Mesenchymal stem cell (in vitro differentiated cells and primary cell): ENCODE measurements around the gene CUTA.
A peak's percentile ranks its signal among the peaks of the same experiment; 100 is the strongest.
"Not testable (repeated sequence)": the region's sequence is repeated elsewhere in the genome, so short reads cannot be mapped to it uniquely, and the experiment has no call there.

Source experiments
- DNase-seq: peaks from one replicate; pipeline ENCODE4 v3.0.0-alpha.2; 2013
- H2AFZ ChIP-seq: one replicate; pipeline ENCODE4 v1.6.1; 2013; ENCODE audit warnings: low read depth, mild to moderate bottlenecking, control low read depth, inconsistent platforms, low read length, moderate library complexity
- H2AK5ac ChIP-seq: 2 replicates; pipeline ENCODE4 v1.6.1; 2013; ENCODE audit warnings: low read length, moderate library complexity, mild to moderate bottlenecking, inconsistent platforms; ENCODE audit not compliant: severe bottlenecking
- H2BK120ac ChIP-seq: one replicate; pipeline ENCODE4 v1.6.1; 2013; ENCODE audit warnings: low read depth, mild to moderate bottlenecking, inconsistent platforms, low read length, moderate library complexity
- H2BK12ac ChIP-seq, 2 experiments: one replicate each; pipeline ENCODE4 v1.6.1; 2013; ENCODE audit warnings: inconsistent platforms in 2 of 2, low read length in 2 of 2, mild to moderate bottlenecking in 2 of 2, moderate library complexity in 2 of 2, control low read depth in 1 of 2
- H2BK15ac ChIP-seq: one replicate; pipeline ENCODE4 v1.6.1; 2013; ENCODE audit warnings: mild to moderate bottlenecking, low read depth, inconsistent platforms; ENCODE audit not compliant: poor library complexity, severe bottlenecking
- H2BK5ac ChIP-seq: 2 replicates; pipeline ENCODE4 v1.6.1; 2013; ENCODE audit warnings: low read depth, mild to moderate bottlenecking, low read length, control low read depth, inconsistent platforms; ENCODE audit not compliant: poor library complexity, severe bottlenecking
- H3K14ac ChIP-seq, 2 experiments: one replicate each; pipeline ENCODE4 v1.6.1; 2013; ENCODE audit warnings: inconsistent platforms in 2 of 2, low read length in 2 of 2, control low read depth in 1 of 2, mild to moderate bottlenecking in 1 of 2, moderate library complexity in 1 of 2
- H3K18ac ChIP-seq, 2 experiments: one replicate each; pipeline ENCODE4 v1.6.1; 2013; ENCODE audit warnings: inconsistent platforms in 2 of 2, low read length in 2 of 2, control low read depth in 1 of 2, low read depth in 1 of 2, mild to moderate bottlenecking in 1 of 2
- H3K23ac ChIP-seq, 2 experiments: one replicate each; pipeline ENCODE4 v1.6.1; 2013; ENCODE audit warnings: inconsistent platforms in 2 of 2, low read length in 2 of 2, mild to moderate bottlenecking in 2 of 2, moderate library complexity in 2 of 2, control low read depth in 1 of 2
- H3K27ac ChIP-seq: 2 replicates; pipeline ENCODE4 v1.5.1; 2013; ENCODE audit warnings: mild to moderate bottlenecking, moderate library complexity, low read length, control low read depth, inconsistent platforms; ENCODE audit not compliant: poor library complexity, severe bottlenecking
- H3K27me3 ChIP-seq, 2 experiments: 2 replicates each; pipeline versions ENCODE4 v1.6.1 to v1.7.0; 2013; ENCODE audit warnings: low read length in 2 of 2, mild to moderate bottlenecking in 2 of 2, moderate library complexity in 2 of 2, control low read depth in 1 of 2, inconsistent platforms in 1 of 2; ENCODE audit not compliant: control insufficient read depth in 1 of 2, insufficient read depth in 1 of 2
- H3K36me3 ChIP-seq, 2 experiments: 2 replicates each; pipeline versions ENCODE4 v1.6.1 to v1.7.0; 2013; ENCODE audit warnings: low read length in 2 of 2, control low read depth in 1 of 2, inconsistent platforms in 1 of 2, low read depth in 1 of 2, mild to moderate bottlenecking in 1 of 2; ENCODE audit not compliant: insufficient read depth in 2 of 2, control insufficient read depth in 1 of 2
- H3K4ac ChIP-seq, 2 experiments: one replicate each; pipeline ENCODE4 v1.6.1; 2013; ENCODE audit warnings: inconsistent platforms in 2 of 2, low read length in 2 of 2, mild to moderate bottlenecking in 2 of 2, moderate library complexity in 2 of 2, control low read depth in 1 of 2, low read depth in 1 of 2
- H3K4me1 ChIP-seq: 2 replicates; pipeline ENCODE4 v1.6.1; 2013; ENCODE audit warnings: low read depth, low read length, control low read depth; ENCODE audit not compliant: control insufficient read depth, insufficient read depth
- H3K4me2 ChIP-seq: 2 replicates; pipeline ENCODE4 v1.6.1; 2013; ENCODE audit warnings: low read length, mild to moderate bottlenecking, inconsistent platforms; ENCODE audit not compliant: poor library complexity, severe bottlenecking
- H3K4me3 ChIP-seq, 2 experiments: 2 replicates each; pipeline versions ENCODE4 v1.5.1 to v1.7.0; 2013; ENCODE audit warnings: low read length in 2 of 2, mild to moderate bottlenecking in 2 of 2, control low read depth in 1 of 2, low read depth in 1 of 2; ENCODE audit not compliant: insufficient read depth in 1 of 2
- H3K79me1 ChIP-seq: replicated peaks from 2 replicates; pipeline ENCODE4 v1.6.1; 2013; ENCODE audit warnings: mild to moderate bottlenecking, control low read depth, low read length, inconsistent platforms; ENCODE audit not compliant: poor library complexity, severe bottlenecking
- H3K9ac ChIP-seq: 2 replicates; pipeline ENCODE4 v1.7.0; 2013; ENCODE audit warnings: mild to moderate bottlenecking, low read length, moderate library complexity
- H3K9me3 ChIP-seq: 2 replicates; pipeline ENCODE4 v1.7.0; 2013; ENCODE audit warnings: mild to moderate bottlenecking, low read length; ENCODE audit not compliant: control insufficient read depth
- H4K8ac ChIP-seq: one replicate; pipeline ENCODE4 v1.6.1; 2013; ENCODE audit warnings: inconsistent platforms, mild to moderate bottlenecking, low read length, moderate library complexity
- H4K91ac ChIP-seq: one replicate; pipeline ENCODE4 v1.6.1; 2013; ENCODE audit warnings: mild to moderate bottlenecking, low read length, inconsistent platforms
- WGBS: methylation state at CpG from one replicate; pipeline ENCODE4 v1.1.7; 2013; ENCODE audit warnings: mixed read lengths; 5-methylcytosine and 5-hydroxymethylcytosine counted together

Gene CUTA

DNA sequence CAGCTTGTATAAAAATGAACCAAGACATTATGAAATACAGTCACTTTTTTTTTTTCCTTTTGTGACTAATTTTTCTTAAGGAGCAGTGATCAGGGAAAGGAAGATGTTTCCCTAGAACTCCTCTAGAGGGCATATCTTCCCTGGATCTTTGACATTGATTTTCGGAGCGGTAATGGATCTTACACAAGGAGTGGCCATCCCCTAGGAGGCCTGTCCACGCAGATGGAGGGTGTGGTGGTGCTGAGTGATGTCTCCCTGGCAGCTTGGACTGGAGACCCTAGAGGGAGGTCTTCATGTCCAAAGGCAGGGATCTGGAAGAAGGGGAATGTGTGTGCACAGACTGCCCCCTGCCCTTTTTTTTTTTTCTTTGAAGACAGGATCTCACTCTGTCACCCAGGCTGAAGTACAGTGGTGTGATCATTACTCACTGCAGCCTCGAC, 33.3 kb downstream of the CUTA start:
- no peak overlapping the region for H2BK120ac ChIP-seq
- no peaks in the 10 kb centered on the region for H3K9me3 ChIP-seq
- no peak overlapping the region for H2BK12ac ChIP-seq
- H3K36me3 ChIP-seq, result no peaks in the 10 kb centered on the region
- H2AK5ac ChIP-seq, result no peak overlapping the region
- no peak overlapping the region for H3K27ac ChIP-seq
- H2AFZ ChIP-seq, result no peak overlapping the region
- H3K79me1 ChIP-seq, result no peaks in the 10 kb centered on the region
- peaks cover 0 to 7% of the 10 kb centered on the region in 2 experiments for H3K27me3 ChIP-seq
- no peak overlapping the region for H2BK5ac ChIP-seq
- H3K4me2 ChIP-seq, result peak overlapping the region; percentile 16
- H4K8ac ChIP-seq, result peak overlapping the region; percentile 82
- peak; percentile 81 for DNase-seq
- H3K9ac ChIP-seq, result no peak overlapping the region
- H3K23ac ChIP-seq, result no peak overlapping the region
- H3K4me1 ChIP-seq, result peaks cover 1% of the 10 kb centered on the region
- no peak overlapping the region for H3K4me3 ChIP-seq
- H2BK15ac ChIP-seq, result no peak overlapping the region
- H4K91ac ChIP-seq, result peak overlapping the region; percentile 68
- peak overlapping the region in 1 of 2 experiments; percentile 64 for H3K4ac ChIP-seq
- WGBS, result 35% methylated on average over 4 of the region's 4 CpGs
- H3K14ac ChIP-seq, result no peak overlapping the region
- no peak overlapping the region for H3K18ac ChIP-seq

DNA sequence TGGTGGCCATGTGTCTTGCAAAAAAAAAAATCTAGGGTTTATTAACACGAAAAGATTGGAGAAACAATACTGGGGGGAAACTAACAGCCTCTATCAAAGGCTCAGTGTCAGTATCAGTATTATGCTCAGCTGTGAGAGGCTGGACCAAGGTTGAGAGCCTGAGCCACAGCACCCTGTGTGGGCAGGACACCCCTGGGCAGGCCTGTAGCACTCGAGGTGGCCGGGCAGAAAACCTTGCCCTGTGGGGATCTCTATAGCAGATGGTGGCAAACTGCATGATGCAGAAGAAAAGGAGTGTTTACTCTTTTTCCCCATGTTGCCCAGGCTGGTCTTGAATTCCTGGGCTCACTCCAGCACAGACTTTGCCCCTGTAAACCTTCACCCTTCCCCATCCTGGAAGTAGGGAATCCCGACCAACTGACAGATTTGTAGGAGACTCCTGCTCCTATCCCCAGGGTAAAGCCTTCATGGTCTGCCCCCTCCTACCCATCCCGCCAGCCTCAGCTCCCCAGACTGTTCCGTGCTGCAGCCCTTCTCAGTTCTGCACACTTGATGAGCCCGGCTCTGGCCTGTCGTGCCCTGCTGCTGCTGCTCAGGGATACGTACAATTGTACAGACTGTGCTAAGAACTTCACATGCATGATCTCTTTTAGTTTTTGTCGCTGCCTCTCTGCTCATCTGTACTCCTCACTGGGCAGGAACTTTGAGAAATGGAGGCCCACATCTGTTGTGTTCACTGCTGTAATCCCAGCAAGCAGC, 34.3 kb downstream of the CUTA start:
- no peak for DNase-seq
- Histone ChIP-seq H3K23ac (no peak overlapping the region), H3K9ac (no peak overlapping the region), H3K36me3 (no peaks in the 10 kb centered on the region), H2BK5ac (no peak overlapping the region), H3K27me3 (peaks cover 0 to 7% of the 10 kb centered on the region in 2 experiments), H2BK120ac (no peak overlapping the region), H3K4me2 (no peak overlapping the region), H3K18ac (no peak overlapping the region), H3K27ac (no peak overlapping the region), H4K8ac (peak overlapping the region; percentile 29), H2BK15ac (no peak overlapping the region), H2AFZ (no peak overlapping the region), H3K14ac (no peak overlapping the region), H2BK12ac (no peak overlapping the region), H3K4me3 (no peak overlapping the region), H4K91ac (no peak overlapping the region), H3K4me1 (peaks cover 1% of the 10 kb centered on the region), H2AK5ac (no peak overlapping the region), H3K79me1 (no peaks in the 10 kb centered on the region), H3K4ac (no peak overlapping the region), H3K9me3 (no peaks in the 10 kb centered on the region)
- 82% methylated on average over 10 of the region's 10 CpGs for WGBS

DNA sequence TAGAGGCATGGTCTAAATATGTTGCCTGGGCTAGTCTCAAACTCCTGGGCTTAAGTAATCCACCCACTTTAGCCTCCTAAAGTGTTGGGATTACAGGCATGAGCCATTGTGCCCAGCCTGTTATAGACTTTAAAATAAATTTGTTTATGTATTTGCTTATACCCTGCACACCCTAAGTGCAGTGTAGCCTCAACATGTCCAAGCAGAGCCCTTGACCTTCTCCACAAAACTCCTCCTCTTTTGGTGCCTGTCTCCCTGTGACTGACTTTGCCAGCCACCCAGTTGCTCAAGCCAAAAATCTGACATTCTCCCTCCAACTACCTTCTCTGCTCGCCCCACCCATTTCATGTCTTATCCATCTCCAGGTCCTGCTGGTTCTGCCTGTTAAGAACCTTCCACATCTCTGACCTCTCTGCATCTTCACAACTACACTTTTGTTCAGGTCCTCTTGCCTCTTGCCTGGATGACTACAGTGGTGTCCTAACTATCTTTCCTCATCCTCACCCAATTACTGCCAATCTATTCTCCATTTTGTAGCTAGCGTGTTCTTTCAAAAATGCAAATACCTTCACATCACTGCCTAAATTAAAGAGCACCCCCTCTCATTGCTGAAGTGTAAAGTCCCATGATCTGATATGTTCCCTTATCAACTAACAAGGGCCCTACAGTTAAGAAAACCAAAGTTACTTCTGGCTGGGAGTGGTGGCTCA, 37.5 kb downstream of the CUTA start:
- whole genome bisulfite sequencing, result 91% methylated on average over 2 of the region's 2 CpGs

DNA sequence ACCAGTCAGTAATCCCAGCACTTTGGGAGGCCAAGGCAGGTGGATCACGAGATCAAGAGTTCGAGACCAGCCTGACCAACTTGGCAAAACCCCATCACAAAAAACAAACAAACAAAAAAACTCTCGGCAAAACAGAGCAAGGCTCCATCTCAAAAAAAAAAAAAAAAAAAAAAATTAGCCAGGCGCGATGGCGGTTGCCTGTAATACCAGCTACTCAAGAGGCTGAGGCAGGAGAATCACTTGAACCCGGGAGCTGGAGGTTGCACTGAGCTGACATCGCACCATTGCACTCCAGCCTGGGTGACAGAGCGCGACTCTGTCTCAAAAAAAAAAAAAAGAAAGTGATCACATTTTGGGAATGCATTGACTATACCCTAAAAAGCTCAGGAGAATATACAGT, 38.7 kb downstream of the CUTA start:
- not testable (repeated sequence) for H3K23ac ChIP-seq, DNase-seq, H3K36me3 ChIP-seq, H2BK15ac ChIP-seq, H4K91ac ChIP-seq, H3K4me2 ChIP-seq, H3K9me3 ChIP-seq, H2BK5ac ChIP-seq, H2BK120ac ChIP-seq, H4K8ac ChIP-seq, H3K4me1 ChIP-seq, H3K9ac ChIP-seq, H3K27me3 ChIP-seq, H2AFZ ChIP-seq, H3K14ac ChIP-seq, H3K18ac ChIP-seq, H2BK12ac ChIP-seq, H2AK5ac ChIP-seq, H3K4ac ChIP-seq, H3K27ac ChIP-seq, H3K4me3 ChIP-seq, H3K79me1 ChIP-seq
- 87% methylated on average over 8 of the region's 10 CpGs for WGBS

More for the DNA sequence above, 37.5 kb downstream of the CUTA start:
- Histone ChIP-seq H2AK5ac (no peak overlapping the region), H3K4ac (no peak overlapping the region), H3K79me1 (no peaks in the 10 kb centered on the region), H3K4me1 (peaks cover 1% of the 10 kb centered on the region), H2BK12ac (no peak overlapping the region), H3K36me3 (no peaks in the 10 kb centered on the region), H3K27ac (no peak overlapping the region), H2AFZ (no peak overlapping the region), H2BK120ac (no peak overlapping the region), H4K8ac (no peak overlapping the region), H3K9me3 (no peaks in the 10 kb centered on the region), H2BK15ac (no peak overlapping the region), H3K9ac (no peak overlapping the region), H3K18ac (no peak overlapping the region), H2BK5ac (no peak overlapping the region), H4K91ac (peak overlapping the region; percentile 34), H3K23ac (no peak overlapping the region), H3K14ac (no peak overlapping the region), H3K4me3 (no peak overlapping the region), H3K27me3 (peaks cover 0 to 7% of the 10 kb centered on the region in 2 experiments), H3K4me2 (no peak overlapping the region)
- no peak for DNase-seq
